Measurements from ENCODE around the gene RSBN1. TPM values are rescaled to one million over a fixed set of nuclear protein-coding genes. Genes with fewer than 3 reads are reported as not detected.

Gene RSBN1
- total and polyA plus RNA-seq, 9 of the 15 experiments (the other 6 are each of a cell fraction or from before 2014, with no cell fraction given): 4.5 to 24.3 (median 13.0) TPM

DNA sequence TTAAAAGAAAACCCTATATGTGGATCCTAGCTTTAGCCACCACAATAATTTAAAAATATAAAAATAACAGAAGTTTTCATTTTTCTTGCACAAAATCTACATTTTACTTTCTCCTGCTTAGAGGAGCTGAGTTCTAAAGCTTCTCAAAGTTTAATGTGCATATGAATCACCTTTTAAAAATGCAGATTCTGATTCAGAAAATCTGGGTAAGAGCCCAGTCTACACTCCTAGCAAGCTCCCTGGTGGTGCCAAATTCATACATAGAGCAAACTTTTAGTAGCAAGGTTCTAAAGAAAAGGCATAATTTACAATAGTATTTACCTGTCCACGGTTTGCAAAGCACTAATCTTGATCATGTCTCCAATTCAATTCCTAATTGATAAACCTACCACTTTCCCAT is 19.3 kb downstream of the RSBN1 start:
- FAIRE-seq (no peak), DNase-seq (ENCODE audit: extremely low read depth in 1 of 4, low spot score in 3 of 4) (no peak), ATAC-seq (no peak)
- Histone ChIP-seq H3K27me3 (ENCODE audit: control insufficient read depth in 2 of 2, insufficient read depth in 2 of 2, low read length in 2 of 2) (no peaks in the 10 kb centered on the region), H3K4me1 (replicated peaks in 1 of 2; ENCODE audit: control insufficient read depth in 2 of 2, insufficient read depth in 2 of 2, low read length in 2 of 2) (no peaks in the 10 kb centered on the region), H3K4me3 (no peak overlapping the region), H3K36me3 (ENCODE audit: control insufficient read depth, insufficient read depth, low read length) (peaks cover 56% of the 10 kb centered on the region), H3K4me2 (ENCODE audit: insufficient read depth, low read length) (no peak overlapping the region), H3K27ac (ENCODE audit: extremely low read depth, low read depth, low read length) (no peak overlapping the region), H3K79me2 (ENCODE audit: control insufficient read depth, insufficient read depth, low read length) (peaks cover 88% of the 10 kb centered on the region), H4K20me1 (replicated peaks; ENCODE audit: control insufficient read depth, insufficient read depth, low read length) (no peaks in the 10 kb centered on the region; the same call in 1 of the 2 replicates), H3K9me3 (replicated peaks; ENCODE audit: control insufficient read depth, insufficient read depth, low read depth, low read length) (no peaks in the 10 kb centered on the region), H3K9ac (ENCODE audit: insufficient read depth in 1 of 2, low read depth in 2 of 2, low read length in 2 of 2) (no peak overlapping the region), H2AFZ (ENCODE audit: low read depth, low read length) (no peak overlapping the region), H3K9me1 (ENCODE audit: control insufficient read depth, insufficient read depth, low read length) (no peaks in the 10 kb centered on the region)
- WGBS (ENCODE audit: insufficient coverage, low coverage, missing lambda C conversion rate): 15% methylated on average over 1 of the region's 1 CpG
- POLR2A ChIA-PET: interaction anchor here (0.6 to 2.2 kb wide), 5 partner anchors 8 to 147 kb away, joined by 3 to 6 read pairs (median 3); no protein-coding TSS in a partner anchor
- TF ChIP-seq ZBTB8A (IDR thresholded peaks at IDR 0.05; ENCODE audit: partially characterized antibody) (no peak), ZSCAN32 (CRISPR knock-in tag; IDR thresholded peaks at IDR 0.05) (no peak), HMG20B (CRISPR knock-in tag; IDR thresholded peaks at IDR 0.05) (no peak), ZNF253 (CRISPR knock-in tag; conservative IDR thresholded peaks at IDR 0.05) (no peak), NFIC (IDR thresholded peaks at IDR 0.05) (no peak), BDP1 (IDR thresholded peaks at IDR 0.05; ENCODE audit: insufficient read depth, insufficient read length) (no peak)
- TF ChIP-seq, protein P1, sequence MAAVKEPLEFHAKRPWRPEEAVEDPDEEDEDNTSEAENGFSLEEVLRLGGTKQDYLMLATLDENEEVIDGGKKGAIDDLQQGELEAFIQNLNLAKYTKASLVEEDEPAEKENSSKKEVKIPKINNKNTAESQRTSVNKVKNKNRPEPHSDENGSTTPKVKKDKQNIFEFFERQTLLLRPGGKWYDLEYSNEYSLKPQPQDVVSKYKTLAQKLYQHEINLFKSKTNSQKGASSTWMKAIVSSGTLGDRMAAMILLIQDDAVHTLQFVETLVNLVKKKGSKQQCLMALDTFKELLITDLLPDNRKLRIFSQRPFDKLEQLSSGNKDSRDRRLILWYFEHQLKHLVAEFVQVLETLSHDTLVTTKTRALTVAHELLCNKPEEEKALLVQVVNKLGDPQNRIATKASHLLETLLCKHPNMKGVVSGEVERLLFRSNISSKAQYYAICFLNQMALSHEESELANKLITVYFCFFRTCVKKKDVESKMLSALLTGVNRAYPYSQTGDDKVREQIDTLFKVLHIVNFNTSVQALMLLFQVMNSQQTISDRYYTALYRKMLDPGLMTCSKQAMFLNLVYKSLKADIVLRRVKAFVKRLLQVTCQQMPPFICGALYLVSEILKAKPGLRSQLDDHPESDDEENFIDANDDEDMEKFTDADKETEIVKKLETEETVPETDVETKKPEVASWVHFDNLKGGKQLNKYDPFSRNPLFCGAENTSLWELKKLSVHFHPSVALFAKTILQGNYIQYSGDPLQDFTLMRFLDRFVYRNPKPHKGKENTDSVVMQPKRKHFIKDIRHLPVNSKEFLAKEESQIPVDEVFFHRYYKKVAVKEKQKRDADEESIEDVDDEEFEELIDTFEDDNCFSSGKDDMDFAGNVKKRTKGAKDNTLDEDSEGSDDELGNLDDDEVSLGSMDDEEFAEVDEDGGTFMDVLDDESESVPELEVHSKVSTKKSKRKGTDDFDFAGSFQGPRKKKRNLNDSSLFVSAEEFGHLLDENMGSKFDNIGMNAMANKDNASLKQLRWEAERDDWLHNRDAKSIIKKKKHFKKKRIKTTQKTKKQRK (IDR thresholded peaks at IDR 0.05; ENCODE audit: borderline replicate concordance, low read depth, low read length): no peak
- in situ Hi-C loops (cut with MboI): no loop called here
- BruUV-seq (replicated peaks): no TSS peak
- CTCF ChIA-PET (ENCODE audit: low intra/inter-chr PET ratio): no interaction called here
- intact Hi-C loops (cut with micrococcal nuclease): no loop called here
